Measurements from ENCODE around the gene MNX1. TPM values are rescaled to one million over a fixed set of nuclear protein-coding genes. Genes with fewer than 3 reads are reported as not detected.
A peak's percentile ranks its signal among the peaks of the same experiment; 100 is the strongest.

The MNX1 gene
- total RNA-seq, 2 experiments from 2014 or later = 4.4 to 4.7 TPM

- Histone ChIP-seq H4K20me1 (ENCODE audit: insufficient read depth, low read length) (no peaks in the 10 kb centered on the region; the same call in 1 of the 2 replicates), H2AFZ (ENCODE audit: low read length) (peak overlapping the region; percentile 86), H3K9me3 (ENCODE audit: low read length) (no peaks in the 10 kb centered on the region), H3K4me3 (ENCODE audit: low read depth, low read length, poor library complexity, severe bottlenecking) (peak overlapping the region; percentile 94), H3K79me2 (ENCODE audit: insufficient read depth, low read depth, low read length) (no peaks in the 10 kb centered on the region), H3K9me2 (ENCODE audit: insufficient read depth, low read length) (no peaks in the 10 kb centered on the region), H3K36me3 (ENCODE audit: insufficient read depth, low read length) (no peaks in the 10 kb centered on the region), H3K4me1 (ENCODE audit: insufficient read depth, low read length, poor library complexity, severe bottlenecking) (peaks cover 17% of the 10 kb centered on the region), H3K27ac (ENCODE audit: low read depth, low read length, poor library complexity, severe bottlenecking) (no peak overlapping the region), H3K4me2 (ENCODE audit: low read length) (peak overlapping the region; percentile 76)
- intact Hi-C loops (cut with micrococcal nuclease; ENCODE audit: unreplicated experiment) = no loop called here
- no peak for DNase-seq (ENCODE audit: low spot score)
- CTCF ChIA-PET (ENCODE audit: unreplicated experiment) = interaction anchor here (1.0 kb wide), 1 partner anchor 17 kb away, joined by 4 read pairs; no protein-coding TSS in a partner anchor
- no TSS peak for BruUV-seq (replicated peaks)
- POLR2A ChIA-PET = no interaction called here
- no peak for TF ChIP-seq EZH2phosphoT487 (IDR thresholded peaks at IDR 0.05; ENCODE audit: borderline replicate concordance, low read depth, low read length)
- TF ChIP-seq CTCF (conservative IDR thresholded peaks at IDR 0.05; ENCODE audit: low read length) = no peak
Measured at GRCh38 chr7:157009778-157010587, 480 bp downstream of the MNX1 start.

- H4K20me1 ChIP-seq (ENCODE audit: insufficient read depth, low read length) = no peaks in the 10 kb centered on the region; the same call in 1 of the 2 replicates
- no peaks in the 10 kb centered on the region for H3K9me2 ChIP-seq (ENCODE audit: insufficient read depth, low read length)
- BruUV-seq (replicated peaks) = no TSS peak
- H3K9me3 ChIP-seq (ENCODE audit: low read length) = no peaks in the 10 kb centered on the region
- H3K79me2 ChIP-seq (ENCODE audit: insufficient read depth, low read depth, low read length) = no peaks in the 10 kb centered on the region
- no peaks in the 10 kb centered on the region for H3K36me3 ChIP-seq (ENCODE audit: insufficient read depth, low read length)
- no peak for TF ChIP-seq EZH2phosphoT487 (IDR thresholded peaks at IDR 0.05; ENCODE audit: borderline replicate concordance, low read depth, low read length)
- no peak for TF ChIP-seq CTCF (conservative IDR thresholded peaks at IDR 0.05; ENCODE audit: low read length)
- ChIA-PET POLR2A (no interaction called here), CTCF (ENCODE audit: unreplicated experiment) (no interaction called here)
- peaks cover 15% of the 10 kb centered on the region for H3K4me1 ChIP-seq (ENCODE audit: insufficient read depth, low read length, poor library complexity, severe bottlenecking)
- H3K4me3 ChIP-seq (ENCODE audit: low read depth, low read length, poor library complexity, severe bottlenecking) = peak overlapping the region; percentile 41
- H2AFZ ChIP-seq (ENCODE audit: low read length) = no peak overlapping the region
- DNase-seq (ENCODE audit: low spot score) = no peak
- peak overlapping the region; percentile 50; the same call in 1 of the 2 replicates for H3K4me2 ChIP-seq (ENCODE audit: low read length)
- H3K27ac ChIP-seq (ENCODE audit: low read depth, low read length, poor library complexity, severe bottlenecking) = no peak overlapping the region
- intact Hi-C loops (cut with micrococcal nuclease; ENCODE audit: unreplicated experiment) = no loop called here
Measured at GRCh38 chr7:157009170-157009777, 1.2 kb downstream of the MNX1 start.

Measured in OCI-LY7 (cell line).